Fibroblast of skin of back (primary cell): ENCODE data around the gene HLA-F.
A peak's percentile ranks its signal among the peaks of the same experiment; 100 is the strongest.

ENCODE experiments used
- DNase-seq: peaks from one replicate; pipeline ENCODE4 v3.0.0-alpha.2; 2013

The HLA-F gene

DNA sequence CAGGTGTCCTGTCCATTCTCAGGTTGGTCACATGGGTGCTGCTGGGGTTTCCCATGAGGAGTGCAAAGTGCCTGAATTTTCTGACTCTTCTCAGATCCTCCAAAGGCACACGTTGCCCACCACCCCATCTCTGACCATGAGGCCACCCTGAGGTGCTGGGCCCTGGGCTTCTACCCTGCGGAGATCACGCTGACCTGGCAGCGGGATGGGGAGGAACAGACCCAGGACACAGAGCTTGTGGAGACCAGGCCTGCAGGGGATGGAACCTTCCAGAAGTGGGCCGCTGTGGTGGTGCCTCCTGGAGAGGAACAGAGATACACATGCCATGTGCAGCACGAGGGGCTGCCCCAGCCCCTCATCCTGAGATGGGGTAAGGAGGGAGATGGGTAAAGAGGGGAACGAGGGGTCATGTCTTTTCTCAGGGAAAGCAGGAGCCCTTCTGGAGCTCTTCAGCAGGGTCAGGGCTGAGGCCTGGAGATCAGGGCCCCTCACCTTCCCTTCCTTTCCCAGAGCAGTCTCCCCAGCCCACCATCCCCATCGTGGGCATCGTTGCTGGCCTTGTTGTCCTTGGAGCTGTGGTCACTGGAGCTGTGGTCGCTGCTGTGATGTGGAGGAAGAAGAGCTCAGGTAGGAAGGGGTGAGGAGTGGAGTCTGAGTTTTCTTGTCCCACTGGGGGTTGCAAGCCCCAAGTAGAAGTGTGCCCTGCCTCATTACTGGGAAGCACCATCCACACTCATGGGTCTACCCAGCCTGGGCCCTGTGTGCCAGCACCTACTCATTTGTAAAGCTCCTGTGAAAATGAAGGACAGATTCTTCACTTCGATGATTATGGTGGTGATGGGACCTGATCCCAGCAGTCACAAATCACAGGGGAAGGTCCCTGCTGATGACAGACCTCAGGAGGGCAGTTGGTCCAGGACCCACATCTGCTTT is 2.0 kb downstream of the HLA-F start:
- no peak for DNase-seq

DNA sequence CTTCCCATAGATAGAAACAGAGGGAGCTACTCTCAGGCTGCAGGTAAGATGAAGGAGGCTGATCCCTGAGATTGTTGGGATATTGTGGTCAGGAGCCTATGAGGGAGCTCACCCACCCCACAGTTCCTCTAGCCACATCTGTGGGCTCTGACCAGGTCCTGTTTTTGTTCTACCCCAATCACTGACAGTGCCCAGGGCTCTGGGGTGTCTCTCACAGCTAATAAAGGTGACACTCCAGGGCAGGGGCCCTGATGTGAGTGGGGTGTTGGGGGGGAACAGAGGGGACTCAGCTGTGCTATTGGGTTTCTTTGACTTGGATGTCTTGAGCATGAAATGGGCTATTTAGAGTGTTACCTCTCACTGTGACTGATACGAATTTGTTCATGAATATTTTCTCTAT is 2.8 kb downstream of the HLA-F start:
- DNase-seq: no peak

GRCh38 chr6:29726571-29727194 is 3.4 kb downstream of the HLA-F start:
- DNase-seq: no peak

GRCh38 chr6:29727637-29728036 is 4.4 kb downstream of the HLA-F start:
- no peak for DNase-seq

GRCh38 chr6:29728173-29728874 is 5.1 kb downstream of the HLA-F start:
- no peak for DNase-seq

DNA sequence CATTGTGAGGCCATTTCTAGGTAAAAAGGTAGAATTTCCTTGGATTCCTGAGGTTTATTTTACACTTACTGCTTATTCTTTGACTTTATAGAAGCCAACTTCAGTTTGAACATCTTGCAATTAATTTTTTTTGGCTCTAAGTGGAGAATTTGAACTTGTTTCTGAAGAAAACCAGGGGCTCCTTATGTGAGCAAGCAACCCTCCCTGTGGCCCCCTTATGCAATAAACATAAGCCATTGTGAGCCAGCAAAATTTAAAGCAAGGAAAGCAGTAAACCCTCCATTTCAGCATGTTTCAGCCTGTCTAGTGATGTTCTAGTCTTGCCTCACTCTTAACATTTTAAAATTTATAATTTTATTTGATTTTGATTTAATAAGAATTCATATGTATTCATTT is 5.6 kb downstream of the HLA-F start:
- DNase-seq: no peak

DNA sequence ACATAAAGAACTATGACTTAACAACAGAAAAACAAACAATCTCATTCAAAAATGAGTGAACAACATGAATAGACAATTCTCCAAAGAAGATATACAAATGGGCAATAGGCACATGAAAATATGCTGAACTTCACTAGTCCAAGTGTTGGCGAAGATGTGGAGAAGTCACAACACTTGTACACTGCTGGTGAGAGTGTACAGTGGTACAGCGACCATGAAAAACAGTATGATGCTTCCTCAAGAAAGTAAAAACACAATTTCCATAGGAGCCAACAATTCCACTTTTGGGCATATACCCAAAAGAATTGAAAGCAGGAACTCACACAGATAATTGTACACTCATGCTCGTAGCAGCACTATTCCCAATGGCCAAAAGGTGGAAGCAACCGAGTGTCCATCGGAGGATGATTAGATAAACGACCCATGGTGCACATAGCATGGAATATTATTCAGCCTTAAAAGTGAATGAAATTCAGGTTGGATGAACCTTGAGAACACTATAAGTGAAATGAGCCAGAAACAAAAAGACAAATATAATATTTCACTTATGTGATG is 6.6 kb downstream of the HLA-F start:
- DNase-seq: no peak

GRCh38 chr6:29730575-29731126 is 7.4 kb downstream of the HLA-F start:
- no peak for DNase-seq

DNA sequence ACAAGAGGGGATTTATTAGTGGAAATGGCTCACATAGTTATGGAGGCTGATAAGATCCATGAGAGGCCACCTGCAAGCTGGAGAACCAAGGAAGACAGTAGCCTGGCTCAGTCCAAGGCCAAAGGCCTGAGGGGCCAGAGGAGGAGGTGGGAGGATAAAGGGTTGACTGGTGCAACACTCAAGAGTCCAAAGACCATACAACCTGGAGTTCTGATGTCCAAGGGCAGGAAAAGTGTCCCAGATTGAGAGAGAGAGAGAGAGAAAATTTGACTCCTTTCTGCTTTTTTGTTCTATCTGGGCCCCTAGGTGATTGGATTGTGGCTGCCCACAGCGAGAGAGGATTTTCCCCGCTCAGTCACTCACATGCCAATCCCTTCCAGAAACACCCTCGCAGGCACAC is 8.0 kb downstream of the HLA-F start:
- DNase-seq: no peak

DNA sequence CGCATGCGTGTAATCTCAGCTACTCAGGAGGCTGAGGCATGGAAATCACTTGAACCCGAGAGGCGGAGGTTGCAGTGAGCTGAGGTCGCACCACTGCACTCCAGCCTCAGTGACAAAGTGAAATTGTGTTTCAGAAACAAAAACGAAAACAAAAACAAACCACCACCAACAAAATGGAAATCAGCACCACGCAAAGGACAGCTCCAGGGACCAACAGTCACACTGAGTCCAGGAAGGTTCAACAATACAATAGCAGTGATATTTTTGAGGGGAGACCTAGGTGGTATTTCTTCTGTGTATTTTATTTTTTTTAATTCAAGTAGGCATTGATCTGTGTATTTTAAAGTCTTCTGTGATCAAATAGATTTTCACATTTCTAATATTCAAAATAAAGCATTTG is 9.8 kb downstream of the HLA-F start:
- no peak for DNase-seq

- DNase-seq: no peak
Observed at GRCh38 chr6:29734046-29735018, 11.1 kb downstream of the HLA-F start.

- DNase-seq: no peak
Observed at GRCh38 chr6:29736563-29736962, 13.3 kb downstream of the HLA-F start.

- DNase-seq: peak; percentile 37
Observed at GRCh38 chr6:29737707-29738630, 14.7 kb downstream of the HLA-F start.

GRCh38 chr6:29739136-29739881 is 16.1 kb downstream of the HLA-F start:
- no peak for DNase-seq

- no peak for DNase-seq
Observed at GRCh38 chr6:29739882-29740261, 16.6 kb downstream of the HLA-F start.

GRCh38 chr6:29741592-29741991 is 18.4 kb downstream of the HLA-F start:
- DNase-seq: no peak

DNA sequence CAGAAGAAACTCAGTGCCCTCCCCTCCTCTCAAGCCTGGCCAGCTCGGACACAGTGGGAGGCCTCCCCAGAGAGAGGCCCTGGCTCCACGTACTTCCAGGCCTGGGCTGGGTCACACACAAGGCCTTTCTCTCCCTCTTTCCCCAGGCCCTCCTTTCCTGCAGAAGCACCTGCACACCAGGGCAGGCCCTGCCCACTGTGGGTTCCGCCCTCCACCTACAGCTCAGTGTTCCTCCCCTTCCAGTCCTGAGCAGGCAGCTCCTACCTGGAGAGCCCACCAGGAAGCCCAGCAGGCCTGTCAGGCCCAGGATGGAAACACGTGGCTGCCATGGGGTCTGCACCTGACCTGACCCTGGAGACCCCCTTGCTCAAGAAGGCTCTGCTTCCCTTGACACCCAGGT is 18.9 kb downstream of the HLA-F start:
- no peak for DNase-seq

GRCh38 chr6:29743025-29743424 is 19.8 kb downstream of the HLA-F start:
- DNase-seq: no peak

GRCh38 chr6:29743568-29743967 is 20.3 kb downstream of the HLA-F start:
- DNase-seq: no peak

DNA sequence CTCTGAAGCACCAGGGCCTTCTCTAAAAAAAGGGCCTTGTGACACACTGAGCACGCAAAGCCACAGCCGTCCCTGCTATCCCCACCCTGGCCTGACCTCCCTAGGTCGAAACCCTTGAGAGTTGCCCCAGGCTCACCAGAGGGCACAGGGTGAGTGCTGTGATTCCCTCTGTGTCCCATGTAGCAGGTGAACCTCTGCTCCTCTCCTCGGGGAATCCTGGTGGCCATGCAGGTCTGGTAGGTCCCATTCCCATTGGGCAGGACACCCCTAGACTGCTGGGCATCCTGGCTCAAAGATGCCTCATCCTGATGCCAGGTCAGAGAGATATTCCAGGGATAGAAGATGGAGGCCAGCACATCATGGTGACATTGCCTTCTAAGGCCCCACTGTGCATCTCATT is 20.9 kb downstream of the HLA-F start:
- no peak for DNase-seq
